ENCODE data around the gene FARP1. TPM values are rescaled to one million over a fixed set of nuclear protein-coding genes. Genes with fewer than 3 reads are reported as not detected.

Gene FARP1
- total RNA-seq, 4 donors from 2014 or later = 11.0 to 27.2 (median 13.6) TPM

DNA sequence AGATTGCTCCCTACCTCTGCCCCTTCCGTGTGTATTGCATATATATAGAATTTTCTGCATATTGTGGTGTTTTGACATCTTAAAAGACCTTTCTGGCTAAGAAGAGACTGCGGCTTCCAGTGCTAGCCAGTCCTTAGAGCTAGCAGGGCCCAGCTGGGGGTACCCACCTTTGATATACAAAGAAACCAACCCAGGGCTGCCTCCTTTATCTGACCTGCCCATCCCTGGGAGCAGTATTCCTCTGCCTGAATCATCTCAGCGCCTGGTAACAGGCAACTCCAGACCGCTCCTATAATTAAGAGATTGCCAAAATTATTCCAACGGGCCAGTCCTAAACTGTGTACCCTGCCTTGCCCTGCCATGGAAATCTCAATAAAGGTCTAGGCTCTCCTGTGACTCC is 220.4 kb downstream of the FARP1 start:
- Histone ChIP-seq H3K27me3 (no peaks in the 10 kb centered on the region), H3K4me3 (no peak overlapping the region), H3K36me3 (no peaks in the 10 kb centered on the region), H3K4me1 (no peaks in the 10 kb centered on the region), H3K27ac (no peak overlapping the region), H3K9me3 (no peaks in the 10 kb centered on the region)
- TF ChIP-seq POLR2A (IDR thresholded peaks at IDR 0.05) (no peak), POLR2AphosphoS5 (IDR thresholded peaks at IDR 0.05) (no peak), EP300 (IDR thresholded peaks at IDR 0.05) (no peak)
- TF ChIP-seq, protein P1, sequence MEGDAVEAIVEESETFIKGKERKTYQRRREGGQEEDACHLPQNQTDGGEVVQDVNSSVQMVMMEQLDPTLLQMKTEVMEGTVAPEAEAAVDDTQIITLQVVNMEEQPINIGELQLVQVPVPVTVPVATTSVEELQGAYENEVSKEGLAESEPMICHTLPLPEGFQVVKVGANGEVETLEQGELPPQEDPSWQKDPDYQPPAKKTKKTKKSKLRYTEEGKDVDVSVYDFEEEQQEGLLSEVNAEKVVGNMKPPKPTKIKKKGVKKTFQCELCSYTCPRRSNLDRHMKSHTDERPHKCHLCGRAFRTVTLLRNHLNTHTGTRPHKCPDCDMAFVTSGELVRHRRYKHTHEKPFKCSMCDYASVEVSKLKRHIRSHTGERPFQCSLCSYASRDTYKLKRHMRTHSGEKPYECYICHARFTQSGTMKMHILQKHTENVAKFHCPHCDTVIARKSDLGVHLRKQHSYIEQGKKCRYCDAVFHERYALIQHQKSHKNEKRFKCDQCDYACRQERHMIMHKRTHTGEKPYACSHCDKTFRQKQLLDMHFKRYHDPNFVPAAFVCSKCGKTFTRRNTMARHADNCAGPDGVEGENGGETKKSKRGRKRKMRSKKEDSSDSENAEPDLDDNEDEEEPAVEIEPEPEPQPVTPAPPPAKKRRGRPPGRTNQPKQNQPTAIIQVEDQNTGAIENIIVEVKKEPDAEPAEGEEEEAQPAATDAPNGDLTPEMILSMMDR (IDR thresholded peaks at IDR 0.05) = no peak
- DNase-seq (ENCODE audit: low spot score in 2 of 2) = no peak
- WGBS = 95% methylated on average over 5 of the region's 5 CpGs

DNA sequence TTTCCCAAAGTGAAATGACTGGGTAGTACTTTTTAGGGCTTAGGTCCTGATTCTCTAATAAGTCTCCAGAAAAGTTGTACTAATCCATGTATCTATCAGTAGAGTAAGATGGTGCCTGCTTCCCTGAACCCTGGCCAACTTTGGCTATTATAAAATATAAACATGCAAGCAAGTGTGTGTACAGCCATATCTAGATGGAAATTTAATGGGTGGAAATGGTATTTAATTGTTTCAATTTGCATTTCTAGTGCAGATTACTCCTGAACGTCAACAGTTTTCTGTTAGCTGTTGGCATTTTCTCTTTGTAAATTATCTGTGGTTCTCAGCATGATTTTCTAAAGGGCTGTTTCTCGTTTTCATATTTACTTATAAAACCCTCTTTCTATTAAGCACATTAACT is 221.3 kb downstream of the FARP1 start:
- H3K4me1 ChIP-seq = no peaks in the 10 kb centered on the region
- 77% methylated on average over 2 of the region's 2 CpGs for WGBS
- H3K36me3 ChIP-seq = no peaks in the 10 kb centered on the region
- DNase-seq (ENCODE audit: low spot score in 2 of 2) = no peak
- TF ChIP-seq EP300 (IDR thresholded peaks at IDR 0.05) (no peak), POLR2A (IDR thresholded peaks at IDR 0.05) (no peak), POLR2AphosphoS5 (IDR thresholded peaks at IDR 0.05) (no peak)
- TF ChIP-seq, protein P1 (IDR thresholded peaks at IDR 0.05) = no peak
- H3K27me3 ChIP-seq = no peaks in the 10 kb centered on the region
- H3K27ac ChIP-seq = no peak overlapping the region
- H3K4me3 ChIP-seq = no peak overlapping the region
- no peaks in the 10 kb centered on the region for H3K9me3 ChIP-seq

DNA sequence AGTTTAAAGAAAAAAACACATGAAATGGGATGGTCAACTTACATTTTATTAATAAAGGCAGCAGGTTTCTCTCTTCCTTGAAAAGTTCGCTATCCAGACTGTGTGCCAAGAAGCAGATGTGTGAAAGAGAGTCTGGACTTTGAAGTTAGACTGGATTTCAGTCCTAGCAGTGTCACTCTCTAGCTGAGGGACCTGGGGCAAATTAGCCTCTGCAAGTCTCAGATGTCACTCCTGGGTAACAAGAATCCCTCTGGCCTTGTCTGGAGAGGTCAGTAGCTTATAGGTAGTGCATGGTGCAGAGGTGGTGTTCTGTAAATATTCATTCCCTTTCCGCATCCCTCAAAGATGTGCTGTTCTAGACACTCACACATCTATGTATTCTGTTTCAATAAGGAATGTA is 221.8 kb downstream of the FARP1 start:
- H3K36me3 ChIP-seq = no peaks in the 10 kb centered on the region
- H3K4me3 ChIP-seq = no peak overlapping the region
- TF ChIP-seq EP300 (IDR thresholded peaks at IDR 0.05) = no peak
- TF ChIP-seq POLR2AphosphoS5 (IDR thresholded peaks at IDR 0.05) = no peak
- TF ChIP-seq POLR2A (IDR thresholded peaks at IDR 0.05) = no peak
- TF ChIP-seq, protein P1 (IDR thresholded peaks at IDR 0.05) = no peak
- H3K9me3 ChIP-seq = no peaks in the 10 kb centered on the region
- no peaks in the 10 kb centered on the region for H3K27me3 ChIP-seq
- no peak for DNase-seq (ENCODE audit: low spot score in 2 of 2)
- H3K27ac ChIP-seq = no peak overlapping the region
- 92% methylated on average over 2 of the region's 2 CpGs for WGBS
- no peaks in the 10 kb centered on the region for H3K4me1 ChIP-seq

DNA sequence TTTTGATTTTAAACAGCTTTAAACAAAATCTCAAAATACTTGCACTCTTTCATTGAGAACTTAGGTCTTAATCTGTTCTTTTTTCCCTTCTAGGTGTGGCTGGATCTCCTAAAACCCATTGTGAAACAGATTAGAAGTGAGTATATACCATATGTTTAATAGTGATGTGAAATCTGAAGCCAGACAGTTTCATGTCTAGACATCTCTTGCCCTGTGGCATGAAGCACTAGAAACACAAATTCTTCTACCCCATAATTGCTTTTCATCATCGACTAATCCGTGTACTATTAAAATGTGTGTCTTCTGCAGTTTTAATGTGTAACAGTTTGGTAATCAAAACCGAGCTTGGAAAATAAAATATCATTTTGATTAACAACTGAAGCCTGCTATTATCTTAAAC is 222.4 kb downstream of the FARP1 start:
- no peak overlapping the region for H3K4me3 ChIP-seq
- no peaks in the 10 kb centered on the region for H3K27me3 ChIP-seq
- H3K4me1 ChIP-seq = no peaks in the 10 kb centered on the region
- no peaks in the 10 kb centered on the region for H3K9me3 ChIP-seq
- TF ChIP-seq, protein P1 (IDR thresholded peaks at IDR 0.05) = no peak
- no peak for TF ChIP-seq POLR2A (IDR thresholded peaks at IDR 0.05)
- no peaks in the 10 kb centered on the region for H3K36me3 ChIP-seq
- DNase-seq (ENCODE audit: low spot score in 2 of 2) = no peak
- no peak overlapping the region for H3K27ac ChIP-seq
- WGBS = 55% methylated on average over 3 of the region's 3 CpGs

DNA sequence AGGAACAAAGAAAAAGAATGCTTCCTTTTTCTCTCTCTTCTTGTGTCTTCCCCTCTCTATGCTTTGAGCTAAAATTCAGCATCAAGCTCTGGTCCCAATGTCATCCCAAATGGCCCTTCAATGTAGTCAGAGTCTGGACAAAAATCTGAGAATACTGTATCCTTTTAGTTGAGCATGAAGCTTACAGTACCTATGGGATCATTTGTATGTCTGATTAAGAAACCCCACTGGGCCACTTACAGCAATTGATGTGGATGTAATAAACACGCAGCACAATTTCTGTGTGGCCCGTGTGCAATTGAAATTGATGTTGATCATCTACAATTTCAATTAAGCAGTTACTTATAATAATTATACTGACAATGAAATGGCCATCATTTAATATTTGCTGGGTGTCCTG is 223.1 kb downstream of the FARP1 start:
- no peak overlapping the region for H3K4me3 ChIP-seq
- DNase-seq (ENCODE audit: low spot score in 2 of 2) = no peak
- no peak for TF ChIP-seq EP300 (IDR thresholded peaks at IDR 0.05)
- TF ChIP-seq, protein P1 (IDR thresholded peaks at IDR 0.05) = no peak
- no peak for TF ChIP-seq POLR2AphosphoS5 (IDR thresholded peaks at IDR 0.05)
- TF ChIP-seq POLR2A (IDR thresholded peaks at IDR 0.05) = no peak
- no peak overlapping the region for H3K27ac ChIP-seq
- WGBS = 98% methylated on average over 2 of the region's 2 CpGs
- H3K36me3 ChIP-seq = no peaks in the 10 kb centered on the region
- H3K9me3 ChIP-seq = no peaks in the 10 kb centered on the region
- no peaks in the 10 kb centered on the region for H3K4me1 ChIP-seq
- H3K27me3 ChIP-seq = no peaks in the 10 kb centered on the region

All from suprapubic skin (tissue), 4 donors.